ENCODE measurements around the gene SLC27A2.

Gene SLC27A2

DNA sequence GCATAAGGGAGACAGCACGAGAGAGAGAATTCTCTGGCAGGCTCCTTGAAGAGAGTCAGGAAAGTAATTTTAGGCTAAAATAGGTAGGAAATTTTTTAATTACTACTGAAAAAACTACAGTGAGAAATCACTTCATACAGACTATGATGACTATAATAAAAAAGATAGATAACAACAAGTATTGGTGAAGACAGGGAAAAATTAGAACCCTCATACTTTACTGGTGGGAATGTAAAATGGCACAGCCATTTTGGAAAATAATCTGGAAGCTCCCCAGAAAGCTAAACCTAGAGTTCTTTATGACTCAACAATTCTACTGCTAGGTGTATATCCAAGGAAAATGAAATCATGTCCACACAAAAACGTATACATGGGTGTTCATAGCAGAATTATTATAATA is 85.6 kb downstream of the SLC27A2 start:
- Histone ChIP-seq H4K20me1 (ENCODE audit: low read depth, low read length) (no peaks in the 10 kb centered on the region), H3K27me3 (ENCODE audit: low read length) (no peaks in the 10 kb centered on the region), H2AFZ (ENCODE audit: low read depth, low read length, severe bottlenecking) (no peak overlapping the region), H3K9ac (ENCODE audit: low read length) (no peak overlapping the region), H3K4me3 (ENCODE audit: insufficient read depth, low read length, poor library complexity, severe bottlenecking) (no peak overlapping the region), H3K9me3 (ENCODE audit: insufficient read depth, low read length) (no peaks in the 10 kb centered on the region), H3F3A (ENCODE audit: insufficient read depth) (no peaks in the 10 kb centered on the region), H3K79me2 (ENCODE audit: insufficient read depth, low read length) (no peaks in the 10 kb centered on the region), H3K36me3 (ENCODE audit: low read length) (no peaks in the 10 kb centered on the region), H3K9me2 (replicated peaks; ENCODE audit: insufficient read depth, low read length) (no peaks in the 10 kb centered on the region), H3K27ac (ENCODE audit: low read depth, low read length) (no peak overlapping the region), H3K4me2 (ENCODE audit: low read depth, low read length, poor library complexity, severe bottlenecking) (no peak overlapping the region)
- TF ChIP-seq, protein P1, sequence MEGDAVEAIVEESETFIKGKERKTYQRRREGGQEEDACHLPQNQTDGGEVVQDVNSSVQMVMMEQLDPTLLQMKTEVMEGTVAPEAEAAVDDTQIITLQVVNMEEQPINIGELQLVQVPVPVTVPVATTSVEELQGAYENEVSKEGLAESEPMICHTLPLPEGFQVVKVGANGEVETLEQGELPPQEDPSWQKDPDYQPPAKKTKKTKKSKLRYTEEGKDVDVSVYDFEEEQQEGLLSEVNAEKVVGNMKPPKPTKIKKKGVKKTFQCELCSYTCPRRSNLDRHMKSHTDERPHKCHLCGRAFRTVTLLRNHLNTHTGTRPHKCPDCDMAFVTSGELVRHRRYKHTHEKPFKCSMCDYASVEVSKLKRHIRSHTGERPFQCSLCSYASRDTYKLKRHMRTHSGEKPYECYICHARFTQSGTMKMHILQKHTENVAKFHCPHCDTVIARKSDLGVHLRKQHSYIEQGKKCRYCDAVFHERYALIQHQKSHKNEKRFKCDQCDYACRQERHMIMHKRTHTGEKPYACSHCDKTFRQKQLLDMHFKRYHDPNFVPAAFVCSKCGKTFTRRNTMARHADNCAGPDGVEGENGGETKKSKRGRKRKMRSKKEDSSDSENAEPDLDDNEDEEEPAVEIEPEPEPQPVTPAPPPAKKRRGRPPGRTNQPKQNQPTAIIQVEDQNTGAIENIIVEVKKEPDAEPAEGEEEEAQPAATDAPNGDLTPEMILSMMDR (IDR thresholded peaks at IDR 0.05; ENCODE audit: insufficient read depth, low read length, poor library complexity, severe bottlenecking): no peak
- no peak for TF ChIP-seq EZH2phosphoT487 (conservative IDR thresholded peaks at IDR 0.05; ENCODE audit: low read length)

DNA sequence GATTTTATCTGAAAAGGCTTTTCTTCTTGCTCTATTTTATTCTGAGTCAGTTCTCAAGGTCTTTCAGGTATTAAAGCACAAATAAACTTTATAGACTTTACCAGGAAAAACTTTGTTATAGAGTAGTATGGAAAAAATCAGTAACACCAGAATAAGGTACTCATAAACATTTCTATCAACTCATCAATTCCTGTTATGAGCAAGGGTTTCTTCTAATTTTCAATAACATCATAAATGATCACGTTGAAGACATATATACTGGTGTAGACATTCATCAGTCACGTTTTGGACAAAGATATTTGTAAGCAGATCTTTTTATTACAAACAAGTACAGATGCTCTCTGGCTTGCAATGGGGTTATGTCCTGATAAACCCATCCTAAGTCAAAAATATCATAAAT is 93.1 kb downstream of the SLC27A2 start:
- H3K4me2 ChIP-seq (ENCODE audit: low read depth, low read length, poor library complexity, severe bottlenecking): no peak overlapping the region
- H2AFZ ChIP-seq (ENCODE audit: low read depth, low read length, severe bottlenecking): no peak overlapping the region
- TF ChIP-seq, protein P1 (IDR thresholded peaks at IDR 0.05; ENCODE audit: insufficient read depth, low read length, poor library complexity, severe bottlenecking): no peak
- no peak for TF ChIP-seq EZH2phosphoT487 (conservative IDR thresholded peaks at IDR 0.05; ENCODE audit: low read length)
- H3K79me2 ChIP-seq (ENCODE audit: insufficient read depth, low read length): no peaks in the 10 kb centered on the region
- H3K9ac ChIP-seq (ENCODE audit: low read length): no peak overlapping the region
- H3K9me2 ChIP-seq (replicated peaks; ENCODE audit: insufficient read depth, low read length): no peaks in the 10 kb centered on the region
- no peaks in the 10 kb centered on the region for H4K20me1 ChIP-seq (ENCODE audit: low read depth, low read length)
- no peaks in the 10 kb centered on the region for H3K27me3 ChIP-seq (ENCODE audit: low read length)
- H3K4me3 ChIP-seq (ENCODE audit: insufficient read depth, low read length, poor library complexity, severe bottlenecking): no peak overlapping the region
- H3K27ac ChIP-seq (ENCODE audit: low read depth, low read length): no peak overlapping the region
- H3K36me3 ChIP-seq (ENCODE audit: low read length): peaks cover 7% of the 10 kb centered on the region
- H3K9me3 ChIP-seq (ENCODE audit: insufficient read depth, low read length): no peaks in the 10 kb centered on the region
- H3F3A ChIP-seq (ENCODE audit: insufficient read depth): 0 out of 2 replicates have a peak, but pooled peaks cover 3% of the 10 kb centered on the region

- Histone ChIP-seq H3K79me2 (ENCODE audit: insufficient read depth, low read length) (no peaks in the 10 kb centered on the region), H3F3A (ENCODE audit: insufficient read depth) (0 out of 2 replicates have a peak, but pooled peaks cover 3% of the 10 kb centered on the region), H3K27ac (ENCODE audit: low read depth, low read length) (no peak overlapping the region), H2AFZ (ENCODE audit: low read depth, low read length, severe bottlenecking) (no peak overlapping the region), H3K4me2 (ENCODE audit: low read depth, low read length, poor library complexity, severe bottlenecking) (no peak overlapping the region), H4K20me1 (ENCODE audit: low read depth, low read length) (no peaks in the 10 kb centered on the region), H3K9me2 (replicated peaks; ENCODE audit: insufficient read depth, low read length) (no peaks in the 10 kb centered on the region), H3K36me3 (ENCODE audit: low read length) (peaks cover 7% of the 10 kb centered on the region), H3K9ac (ENCODE audit: low read length) (no peak overlapping the region), H3K9me3 (ENCODE audit: insufficient read depth, low read length) (no peaks in the 10 kb centered on the region), H3K27me3 (ENCODE audit: low read length) (no peaks in the 10 kb centered on the region), H3K4me3 (ENCODE audit: insufficient read depth, low read length, poor library complexity, severe bottlenecking) (no peak overlapping the region)
- TF ChIP-seq EZH2phosphoT487 (conservative IDR thresholded peaks at IDR 0.05; ENCODE audit: low read length): no peak
- TF ChIP-seq, protein P1 (IDR thresholded peaks at IDR 0.05; ENCODE audit: insufficient read depth, low read length, poor library complexity, severe bottlenecking): no peak
Observed at GRCh38 chr15:50275908-50276307, 93.9 kb downstream of the SLC27A2 start.

Data from SU-DHL-6 (cell line).